K562 (cell line): ENCODE measurements around the gene RINL. TPM values are rescaled to one million over a fixed set of nuclear protein-coding genes. Genes with fewer than 3 reads are reported as not detected.
"Not testable (repeated sequence)": the region's sequence is repeated elsewhere in the genome, so short reads cannot be mapped to it uniquely, and the experiment has no call there.

Experiments used
- ATAC-seq: fragments of 200-7000 bp; cut with Tn5 transposase; 3 replicates; pipeline ENCODE4 v1.9.1; 2020; ENCODE audit warnings: moderate library complexity
- BruUV-seq: library from RNA; stranded (reverse); fragments of 400-500 nt; replicated peaks from 2 replicates; lab custom pipeline; 2021; lab: Mats Ljungman, UMichigan
- CTCF ChIA-PET: fragments of 300-600 bp; formaldehyde crosslinking; extraction: SDS; loops from one replicate; lab custom pipeline; 2021; ENCODE audit warnings: low intra/inter-chr PET ratio; lab: Yijun Ruan, JAX
- POLR2A ChIA-PET: fragments of 300-600, 350-650 bp; sonication (Branson Sonifier 250); formaldehyde crosslinking; extraction: SDS; loops from one replicate; lab custom pipeline; 2021; ENCODE audit warnings: antibody characterized with exemption, inconsistent platforms; lab: Yijun Ruan, JAX
- DNase-seq, 4 experiments: peaks; one replicate each; pipeline versions ENCODE4 v3.0.0 to v3.0.0-alpha.2; 2011 to 2018; ENCODE audit warnings: low spot score in 3 of 4, mixed read lengths in 3 of 4; ENCODE audit errors: extremely low read depth in 1 of 4
- FAIRE-seq: peaks from 2 replicates; lab custom pipeline; 2011; peaks lifted over from hg19 to GRCh38; lab: Jason Lieb, UNC
- H2AFZ ChIP-seq: 2 replicates; pipeline ENCODE4 v1.6.0; 2011; ENCODE audit warnings: low read depth, low read length, control low read depth, inconsistent platforms
- H3K27ac ChIP-seq: fragments of 200-600 bp; 3 replicates; pipeline ENCODE4 v1.8.0; 2011; ENCODE audit warnings: low read depth, mild to moderate bottlenecking, control low read depth, inconsistent platforms, low read length, moderate library complexity, mixed read lengths; ENCODE audit errors: extremely low read depth
- H3K27me3 ChIP-seq, 2 experiments: fragments of 300-600 bp in 1 of 2; 2 replicates in 1 of 2; 3 replicates in 1 of 2; pipeline versions ENCODE4 v1.6.0 to v1.8.0; 2011; ENCODE audit warnings: inconsistent platforms in 2 of 2, low read length in 2 of 2, mild to moderate bottlenecking in 1 of 2, mixed read lengths in 1 of 2, moderate library complexity in 1 of 2; ENCODE audit not compliant: control insufficient read depth in 2 of 2, insufficient read depth in 2 of 2
- H3K36me3 ChIP-seq: fragments of 300-600 bp; 3 replicates; pipeline ENCODE4 v1.8.0; 2011; ENCODE audit warnings: mild to moderate bottlenecking, low read length, inconsistent platforms; ENCODE audit not compliant: control insufficient read depth, insufficient read depth
- H3K4me1 ChIP-seq, 2 experiments: fragments of 200-600 bp in 1 of 2; replicated peaks in 1 of 2; 2 replicates in 1 of 2; 3 replicates in 1 of 2; pipeline versions ENCODE4 v1.5.1 to v1.8.0; 2011; ENCODE audit warnings: inconsistent platforms in 2 of 2, low read length in 2 of 2, mild to moderate bottlenecking in 1 of 2, mixed read lengths in 1 of 2, moderate library complexity in 1 of 2; ENCODE audit not compliant: control insufficient read depth in 2 of 2, insufficient read depth in 2 of 2
- H3K4me2 ChIP-seq: 2 replicates; pipeline ENCODE4 v1.6.1; 2011; ENCODE audit warnings: low read length, control low read depth, inconsistent platforms, mixed read lengths; ENCODE audit not compliant: insufficient read depth
- H3K4me3 ChIP-seq: fragments of 200-600 bp; sonication (generic), shearing (Covaris generic); 2 replicates; pipeline ENCODE4 v1.5.1; 2016; ENCODE audit warnings: control low read depth, inconsistent platforms
- H3K79me2 ChIP-seq: fragments of 200-600 bp; 3 replicates; pipeline ENCODE4 v1.8.0; 2011; ENCODE audit warnings: low read length, inconsistent platforms; ENCODE audit not compliant: control insufficient read depth, insufficient read depth
- H3K9ac ChIP-seq, 2 experiments: 2 replicates each; pipeline versions ENCODE4 v1.6.0 to v1.6.1; 2011; ENCODE audit warnings: low read depth in 2 of 2, low read length in 2 of 2, control low read depth in 1 of 2, inconsistent platforms in 1 of 2, mild to moderate bottlenecking in 1 of 2, mixed read lengths in 1 of 2; ENCODE audit not compliant: insufficient read depth in 1 of 2
- H3K9me1 ChIP-seq: one replicate; pipeline ENCODE4 v1.6.0; 2011; ENCODE audit warnings: inconsistent platforms, mild to moderate bottlenecking, low read length, moderate library complexity; ENCODE audit not compliant: control insufficient read depth, insufficient read depth
- H3K9me3 ChIP-seq: replicated peaks from 2 replicates; pipeline ENCODE4 v1.5.1; 2011; ENCODE audit warnings: low read depth, low read length, inconsistent platforms; ENCODE audit not compliant: control insufficient read depth, insufficient read depth
- H4K20me1 ChIP-seq: replicated peaks from 2 replicates; pipeline ENCODE4 v1.6.1; 2011; ENCODE audit warnings: low read length, inconsistent platforms, mixed read lengths; ENCODE audit not compliant: control insufficient read depth, insufficient read depth
- WGBS: fragments of 100-300 bp; shearing (Covaris generic); methylation state at CpG from one replicate; pipeline ENCODE4 v1.1.6; 2016; ENCODE audit warnings: low coverage, mixed read lengths; ENCODE audit not compliant: insufficient coverage; ENCODE audit errors: missing lambda C conversion rate; 5-methylcytosine and 5-hydroxymethylcytosine counted together
- in situ Hi-C: fragments of 300-500 bp; cut with MboI; formaldehyde crosslinking; loops from 4 replicates; pipeline ENCODE4 v1.15.0; 2018; ENCODE audit warnings: inconsistent platforms, mixed read lengths
- intact Hi-C: fragments of 100-400 bp; cut with micrococcal nuclease; formaldehyde crosslinking; loops from 2 replicates; pipeline ENCODE4 v1.14.2; 2022
- polyA plus RNA-seq, 8 experiments: library from polyadenylated mRNA; depleted of rRNA in 4 of 8; stranded (reverse) in 5 of 8; unstranded in 3 of 8; fragments of >200 nt; fragmentation: Nextera tagmentation in 2 of 8; fragmentation: Illumina TruSeq in 1 of 8; extraction: Ambion mirVana in 2 of 8; extraction: Trizol in 1 of 8; gene quantifications; 2 replicates each; pipeline versions ENCODE4 v1.2.1 to v1.2.3, GENCODE V29; 2011 to 2014; ENCODE audit warnings: inconsistent platforms in 1 of 8, missing spikeins in 1 of 8
- total RNA-seq, 7 experiments: library from RNA; depleted of rRNA in 6 of 7; stranded (reverse); fragments of >200 nt in 6 of 7; fragmentation: Illumina TruSeq in 2 of 7; extraction: Trizol in 2 of 7; gene quantifications; 2 replicates each; pipeline versions ENCODE4 v1.2.1 to v1.2.3, GENCODE V29; 2011 to 2021; ENCODE audit warnings: low replicate concordance in 1 of 7
- TF ChIP-seq, protein P1 (sequence below): sonication (generic); formaldehyde crosslinking; IDR thresholded peaks from 2 replicates; pipeline ENCODE4 v1.8.0; 2022; ENCODE audit warnings: missing genetic modification reagents, mild to moderate bottlenecking, moderate library complexity, borderline replicate concordance
- TF ChIP-seq, protein P2 (sequence below): fragments of 250-450 bp; sonication (Bioruptor Pico); IDR thresholded peaks from 2 replicates; pipeline ENCODE4 v1.8.0; 2021; ENCODE audit warnings: moderate library complexity, mild to moderate bottlenecking, inconsistent platforms

RINL gene
- total and polyA plus RNA-seq, 9 of the 15 experiments (the other 6 are each of a cell fraction or from before 2014, with no cell fraction given) = 0.82 to 10.9 (median 4.9) TPM

DNA sequence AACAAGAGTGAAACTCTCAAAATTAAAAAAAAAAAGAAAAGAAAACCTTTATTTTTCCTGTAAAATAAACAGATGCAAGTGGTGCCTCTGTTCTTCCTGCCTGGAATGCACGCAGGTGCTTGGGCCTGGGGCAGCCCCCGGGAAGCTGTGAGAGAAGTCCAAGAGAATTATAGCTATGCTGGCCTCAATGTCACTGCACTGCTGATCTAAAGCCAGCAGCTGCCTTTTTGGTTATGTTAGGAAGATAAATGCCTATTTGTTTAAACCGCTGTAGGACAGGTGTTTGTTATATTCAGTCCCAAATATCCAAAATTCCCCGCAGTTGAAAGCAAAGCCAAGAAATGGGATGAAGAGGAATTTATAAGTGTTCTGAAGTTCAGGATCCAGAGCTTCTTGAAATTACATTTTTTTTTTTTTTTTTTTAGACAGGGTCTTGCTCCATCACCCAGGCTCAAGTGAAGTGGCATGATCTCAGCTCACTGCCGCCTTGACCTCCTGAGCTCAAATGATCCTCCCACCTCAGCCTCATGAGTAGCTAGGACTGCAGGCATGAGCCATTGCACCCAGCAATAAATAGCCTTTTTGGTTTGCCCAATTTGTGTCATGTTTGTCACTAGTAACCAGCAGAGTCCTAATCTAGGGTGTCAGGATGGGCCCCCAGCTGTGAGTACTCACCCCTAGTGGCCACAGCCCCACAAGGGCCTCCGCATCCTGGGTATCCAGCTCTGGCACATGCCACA lies 2.2 kb downstream of the RINL start:
- DNase-seq (no peak), FAIRE-seq (no peak), ATAC-seq (peak; percentile 16; the same call in 1 of the 3 replicates)
- 69% methylated on average over 6 of the region's 6 CpGs for WGBS
- no peaks in the 10 kb centered on the region for H3K27me3 ChIP-seq
- H3K9me3 ChIP-seq = no peaks in the 10 kb centered on the region
- ChIA-PET CTCF (no interaction called here), POLR2A (interaction anchor here (0.6 to 3.9 kb wide), 4 partner anchors 10 to 133 kb away, joined by 3 to 17 read pairs (median 3); no protein-coding TSS in a partner anchor)
- no peak overlapping the region for H3K4me3 ChIP-seq
- no TSS peak for BruUV-seq
- peaks cover 9 to 36% of the 10 kb centered on the region in 2 experiments; a peak in 4 of 5 replicates for H3K4me1 ChIP-seq
- H4K20me1 ChIP-seq = no peaks in the 10 kb centered on the region
- TF ChIP-seq, protein P1, sequence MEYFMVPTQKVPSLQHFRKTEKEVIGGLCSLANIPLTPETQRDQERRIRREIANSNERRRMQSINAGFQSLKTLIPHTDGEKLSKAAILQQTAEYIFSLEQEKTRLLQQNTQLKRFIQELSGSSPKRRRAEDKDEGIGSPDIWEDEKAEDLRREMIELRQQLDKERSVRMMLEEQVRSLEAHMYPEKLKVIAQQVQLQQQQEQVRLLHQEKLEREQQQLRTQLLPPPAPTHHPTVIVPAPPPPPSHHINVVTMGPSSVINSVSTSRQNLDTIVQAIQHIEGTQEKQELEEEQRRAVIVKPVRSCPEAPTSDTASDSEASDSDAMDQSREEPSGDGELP (CRISPR knock-in tag) = peak; percentile 44; the same call in 1 of the 2 replicates
- TF ChIP-seq, protein P2, sequence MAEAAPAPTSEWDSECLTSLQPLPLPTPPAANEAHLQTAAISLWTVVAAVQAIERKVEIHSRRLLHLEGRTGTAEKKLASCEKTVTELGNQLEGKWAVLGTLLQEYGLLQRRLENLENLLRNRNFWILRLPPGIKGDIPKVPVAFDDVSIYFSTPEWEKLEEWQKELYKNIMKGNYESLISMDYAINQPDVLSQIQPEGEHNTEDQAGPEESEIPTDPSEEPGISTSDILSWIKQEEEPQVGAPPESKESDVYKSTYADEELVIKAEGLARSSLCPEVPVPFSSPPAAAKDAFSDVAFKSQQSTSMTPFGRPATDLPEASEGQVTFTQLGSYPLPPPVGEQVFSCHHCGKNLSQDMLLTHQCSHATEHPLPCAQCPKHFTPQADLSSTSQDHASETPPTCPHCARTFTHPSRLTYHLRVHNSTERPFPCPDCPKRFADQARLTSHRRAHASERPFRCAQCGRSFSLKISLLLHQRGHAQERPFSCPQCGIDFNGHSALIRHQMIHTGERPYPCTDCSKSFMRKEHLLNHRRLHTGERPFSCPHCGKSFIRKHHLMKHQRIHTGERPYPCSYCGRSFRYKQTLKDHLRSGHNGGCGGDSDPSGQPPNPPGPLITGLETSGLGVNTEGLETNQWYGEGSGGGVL = no peak
- intact Hi-C loops (no loop called here), in situ Hi-C loops (no loop called here)
- no peaks in the 10 kb centered on the region for H3K9me1 ChIP-seq
- no peak overlapping the region for H2AFZ ChIP-seq
- no peaks in the 10 kb centered on the region for H3K79me2 ChIP-seq
- no peak overlapping the region for H3K4me2 ChIP-seq
- H3K36me3 ChIP-seq = no peaks in the 10 kb centered on the region; the same call in 2 of the 3 replicates
- H3K9ac ChIP-seq = peak overlapping the region in 1 of 2 experiments; percentile 68; a peak in 2 of 4 replicates
- H3K27ac ChIP-seq = no peak overlapping the region

DNA sequence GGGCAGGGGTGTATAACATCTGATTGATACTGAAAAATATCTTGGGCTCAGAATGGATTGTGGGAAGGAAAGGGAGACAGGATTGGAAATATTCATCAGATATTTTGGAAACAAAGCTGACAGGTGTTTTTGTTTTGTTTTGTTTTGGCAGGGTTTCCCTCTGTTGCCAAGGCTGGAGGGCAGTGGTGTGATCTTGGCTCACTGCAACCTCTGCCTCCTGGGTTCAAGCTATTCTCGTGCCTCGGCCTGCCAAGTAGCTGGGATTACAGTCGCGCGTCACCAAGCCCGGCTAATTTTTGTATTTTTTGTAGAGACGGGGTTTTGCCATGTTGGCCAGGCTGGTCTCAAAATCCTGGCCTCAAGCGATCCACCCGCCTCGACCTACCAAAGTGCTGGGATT lies 4.7 kb downstream of the RINL start:
- H4K20me1 ChIP-seq, H3K9me1 ChIP-seq, H2AFZ ChIP-seq, FAIRE-seq, H3K9ac ChIP-seq, ATAC-seq, H3K27me3 ChIP-seq, DNase-seq, H3K79me2 ChIP-seq, intact Hi-C loops, CTCF ChIA-PET, H3K36me3 ChIP-seq, H3K4me2 ChIP-seq, H3K9me3 ChIP-seq, H3K4me3 ChIP-seq, H3K27ac ChIP-seq, BruUV-seq, in situ Hi-C loops: not testable (repeated sequence)
- H3K4me1 ChIP-seq = peaks cover 5 to 37% of the 10 kb centered on the region in 2 experiments; a peak in 4 of 5 replicates
- 89% methylated on average over 10 of the region's 10 CpGs for WGBS
- POLR2A ChIA-PET = interaction anchor here (0.9 kb wide), 1 partner anchor 42 kb away, joined by 3 read pairs; the partner anchor contains the start of gene ECH1
